HEK293T (cell line): ENCODE results near the gene MINDY4.

Source experiments
- CTCF ChIA-PET: fragments of 350-600 bp; formaldehyde crosslinking; extraction: SDS; loops from one replicate; lab custom pipeline; 2021; ENCODE audit warnings: antibody characterized with exemption, inconsistent platforms; lab: Yijun Ruan, JAX
- POLR2A ChIA-PET: fragments of 350-600 bp; formaldehyde crosslinking; extraction: SDS; loops from one replicate; lab custom pipeline; 2020; ENCODE audit warnings: antibody characterized with exemption, inconsistent platforms; lab: Yijun Ruan, JAX
- DNase-seq: peaks from one replicate; pipeline ENCODE4 v3.0.0; 2012; ENCODE audit warnings: mixed read lengths; ENCODE audit errors: extremely low spot score
- ARNT ChIP-seq: fragments of 450-650 bp; IDR thresholded peaks from 2 replicates; pipeline ENCODE4 v1.6.1; 2017; ENCODE audit warnings: mild to moderate bottlenecking
- BHLHE40 ChIP-seq: fragments of 450-650 bp; IDR thresholded peaks from 2 replicates; pipeline ENCODE4 v1.6.1; 2016; ENCODE audit warnings: mild to moderate bottlenecking, moderate library complexity, borderline replicate concordance
- CTBP1 ChIP-seq: fragments of 450-650 bp; IDR thresholded peaks from 2 replicates; pipeline ENCODE4 v1.6.1; 2016; ENCODE audit warnings: borderline replicate concordance
- ELF4 ChIP-seq: fragments of 450-650 bp; IDR thresholded peaks from 2 replicates; pipeline ENCODE4 v1.6.1; 2017; ENCODE audit warnings: antibody characterized with exemption
- FOXA1 ChIP-seq: fragments of 450-650 bp; IDR thresholded peaks from 2 replicates; pipeline ENCODE4 v1.6.1; 2016; ENCODE audit warnings: mild to moderate bottlenecking
- FOXK2 ChIP-seq: fragments of 450-650 bp; IDR thresholded peaks from 2 replicates; pipeline ENCODE4 v1.6.1; 2016; ENCODE audit warnings: mild to moderate bottlenecking
- FOXM1 ChIP-seq: fragments of 450-650 bp; IDR thresholded peaks from 2 replicates; pipeline ENCODE4 v1.6.1; 2017; ENCODE audit warnings: mild to moderate bottlenecking, borderline replicate concordance
- HDGF ChIP-seq: fragments of 450-650 bp; IDR thresholded peaks from 2 replicates; pipeline ENCODE4 v1.6.1; 2017; ENCODE audit warnings: antibody characterized with exemption, borderline replicate concordance
- L3MBTL2 ChIP-seq: fragments of 450-650 bp; conservative IDR thresholded peaks from 2 replicates; pipeline ENCODE4 v1.6.1; 2016; ENCODE audit warnings: mild to moderate bottlenecking
- LEF1 ChIP-seq: fragments of 450-650 bp; IDR thresholded peaks from 2 replicates; pipeline ENCODE4 v1.6.1; 2017; ENCODE audit warnings: mild to moderate bottlenecking, borderline replicate concordance
- NFRKB ChIP-seq: fragments of 450-650 bp; IDR thresholded peaks from 2 replicates; pipeline ENCODE4 v1.6.1; 2016; ENCODE audit warnings: mild to moderate bottlenecking, moderate library complexity
- PKNOX1 ChIP-seq: fragments of 450-650 bp; IDR thresholded peaks from 2 replicates; pipeline ENCODE4 v1.6.1; 2016
- SP1 ChIP-seq: fragments of 450-650 bp; IDR thresholded peaks from 2 replicates; pipeline ENCODE4 v1.6.1; 2017
- SUZ12 ChIP-seq: fragments of 450-650 bp; IDR thresholded peaks from 2 replicates; pipeline ENCODE4 v1.6.1; 2016; ENCODE audit warnings: mild to moderate bottlenecking
- TARDBP ChIP-seq: fragments of 450-650 bp; IDR thresholded peaks from 2 replicates; pipeline ENCODE4 v1.6.1; 2016
- ZNF384 ChIP-seq: fragments of 450-650 bp; IDR thresholded peaks from 2 replicates; pipeline ENCODE4 v1.6.1; 2016

MINDY4 gene

GRCh38 chr7:30929686-30930085 is 158.5 kb downstream of the MINDY4 start:
- ChIA-PET POLR2A (no interaction called here), CTCF (interaction anchor here (2.4 kb wide), 1 partner anchor 9 kb away, joined by 8 read pairs; no protein-coding TSS in a partner anchor)
- no peak for DNase-seq
- TF ChIP-seq L3MBTL2 (no peak), ELF4 (no peak), ZNF384 (no peak), CTBP1 (no peak), PKNOX1 (no peak), LEF1 (no peak), SP1 (no peak), NFRKB (no peak), HDGF (no peak), BHLHE40 (no peak), ARNT (no peak), SUZ12 (no peak), TARDBP (no peak), FOXK2 (no peak), FOXM1 (no peak), FOXA1 (no peak)

- CTCF ChIA-PET: interaction anchor here (2.4 kb wide), 1 partner anchor 8 kb away, joined by 8 read pairs; no protein-coding TSS in a partner anchor
- POLR2A ChIA-PET: no interaction called here
- no peak for DNase-seq
- TF ChIP-seq ARNT (no peak), FOXM1 (no peak), FOXK2 (no peak), LEF1 (no peak), ELF4 (no peak), ZNF384 (no peak), CTBP1 (no peak), HDGF (no peak), NFRKB (no peak), L3MBTL2 (no peak), FOXA1 (no peak), PKNOX1 (no peak)
Observed at GRCh38 chr7:30930621-30931020, 159.4 kb downstream of the MINDY4 start.

- CTCF ChIA-PET: interaction anchor here (0.6 kb wide), 1 partner anchor 119 kb away, joined by 3 read pairs; no protein-coding TSS in a partner anchor
- no peak for DNase-seq
- TF ChIP-seq SUZ12 (no peak), HDGF (no peak), ZNF384 (no peak), PKNOX1 (no peak), NFRKB (no peak), ELF4 (no peak), FOXA1 (no peak), BHLHE40 (no peak), TARDBP (no peak), CTBP1 (no peak), L3MBTL2 (no peak), LEF1 (no peak)
- POLR2A ChIA-PET: no interaction called here
Observed at GRCh38 chr7:30931161-30931928, 160.1 kb downstream of the MINDY4 start.

GRCh38 chr7:30931929-30932540 is 160.8 kb downstream of the MINDY4 start:
- no peak for DNase-seq
- CTCF ChIA-PET: no interaction called here
- POLR2A ChIA-PET: interaction anchor here (0.9 kb wide), 1 partner anchor 7 kb away, joined by 3 read pairs; no protein-coding TSS in a partner anchor
- TF ChIP-seq SP1 (no peak), CTBP1 (no peak), FOXM1 (no peak), L3MBTL2 (no peak), NFRKB (no peak), ELF4 (no peak), ARNT (no peak), BHLHE40 (no peak), LEF1 (no peak), HDGF (no peak), ZNF384 (no peak), PKNOX1 (no peak), FOXK2 (no peak), SUZ12 (no peak), TARDBP (no peak), FOXA1 (no peak)

- CTCF ChIA-PET: no interaction called here
- POLR2A ChIA-PET: interaction anchor here (0.9 kb wide), 1 partner anchor 8 kb away, joined by 3 read pairs; no protein-coding TSS in a partner anchor
- TF ChIP-seq LEF1: no peak
- no peak for DNase-seq
Observed at GRCh38 chr7:30932562-30932961, 161.3 kb downstream of the MINDY4 start.
